Stimulated activated CD8-positive, alpha-beta memory T cell treated with anti-CD3 and anti-CD28 coated beads, Interleukin-12 subunit alpha, Interleukin-12 subunit beta, amount 100 ng/mL, for 1 hour (primary cell): ENCODE results near the gene PCGF1.

Experiments
- DNase-seq: peaks from one replicate; pipeline ENCODE4 v3.0.0-alpha.2; 2020; ENCODE audit warnings: low read depth

Gene PCGF1

DNA sequence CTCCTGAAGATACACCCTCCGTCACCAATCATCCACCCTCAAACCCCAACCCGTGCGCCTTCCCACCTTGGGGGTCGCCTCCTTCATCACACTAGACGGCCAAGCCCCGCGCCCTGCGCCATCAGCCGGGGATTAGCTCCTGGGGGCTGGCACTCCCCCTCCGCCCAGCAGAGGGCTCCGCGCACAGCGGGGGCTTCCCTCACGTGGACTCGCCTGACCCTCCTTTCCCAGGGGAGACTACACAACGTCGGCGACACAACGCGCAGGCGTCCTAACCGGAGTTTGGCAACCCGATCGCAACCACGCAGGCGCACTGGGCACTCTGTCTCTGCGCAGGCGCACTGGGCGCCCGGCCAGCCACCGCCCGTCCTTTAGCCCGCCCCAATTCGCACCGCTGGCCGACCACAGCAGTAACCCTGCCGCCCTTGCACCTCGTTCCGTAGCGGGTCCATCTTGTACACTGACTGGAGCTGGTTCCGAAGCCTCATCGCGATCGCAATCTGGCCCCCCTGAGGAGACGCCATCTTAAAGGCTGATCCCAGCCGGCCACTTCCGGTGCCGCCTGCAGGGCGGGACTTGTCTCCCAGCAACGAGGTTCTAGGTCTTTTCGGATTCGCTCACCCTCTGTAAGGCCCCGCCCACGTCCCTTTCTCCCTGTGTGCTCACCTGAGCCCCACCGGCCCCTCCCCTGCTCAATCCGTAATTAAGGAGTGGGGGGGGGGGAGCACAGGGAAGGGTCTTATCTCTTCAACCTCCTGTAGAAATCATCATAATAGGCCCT lies at the start of gene PCGF1:
Gene PCGF1, minus strand, starts transcription at position 551 of the 781 bp plus-strand sequence. Its CDS starts 27 bp downstream, at position 524.
- peak; percentile 98 for DNase-seq

DNA sequence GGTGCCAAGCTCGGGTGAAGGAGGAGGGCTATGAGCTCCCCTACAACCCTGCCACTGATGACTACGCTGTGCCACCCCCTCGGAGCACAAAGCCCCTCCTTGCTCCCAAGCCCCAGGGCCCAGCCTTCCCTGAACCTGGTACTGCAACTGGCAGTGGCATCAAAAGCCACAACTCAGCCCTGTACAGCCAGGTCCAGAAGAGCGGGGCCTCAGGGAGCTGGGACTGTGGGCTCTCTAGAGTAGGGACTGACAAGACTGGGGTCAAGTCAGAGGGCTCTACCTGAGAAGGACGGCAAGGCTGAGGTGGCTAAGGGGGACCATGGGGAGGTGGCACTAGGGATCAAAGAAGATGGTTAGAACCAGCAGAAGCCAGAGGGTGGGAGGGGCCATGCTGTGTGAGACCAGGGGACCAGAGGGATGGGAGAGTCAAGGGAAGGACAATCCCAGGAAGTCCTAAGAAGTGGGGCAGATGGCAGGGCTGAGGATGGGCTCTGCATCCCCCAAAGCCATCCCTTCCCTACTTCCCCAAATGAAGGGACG lies 49.4 kb upstream of the PCGF1 start:
- DNase-seq, result no peak

DNA sequence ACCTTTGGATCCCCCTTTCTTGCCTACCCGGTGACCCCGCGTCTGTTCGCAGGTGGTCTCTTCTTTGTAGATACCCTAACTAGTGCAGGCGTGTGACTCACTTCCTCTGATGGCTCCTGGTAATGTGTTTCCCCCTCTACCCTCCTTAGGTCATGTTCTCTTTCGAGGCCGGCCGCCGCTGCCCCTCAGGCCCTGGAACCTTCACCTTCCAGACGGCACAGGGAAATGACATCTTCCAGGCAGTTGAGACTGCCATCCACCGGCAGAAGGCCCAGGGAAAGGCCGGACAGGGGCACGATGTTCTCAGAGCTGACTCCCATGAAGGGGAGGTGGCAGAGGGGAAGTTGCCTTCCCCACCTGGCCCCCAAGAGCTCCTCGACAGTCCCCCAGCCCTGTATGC lies 48.7 kb upstream of the PCGF1 start:
- DNase-seq, result no peak

GRCh38 chr2:74555610-74556103 lies 48.2 kb upstream of the PCGF1 start:
- DNase-seq, result no peak

GRCh38 chr2:74554820-74555531 lies 47.5 kb upstream of the PCGF1 start:
- DNase-seq, result peak; percentile 20

DNA sequence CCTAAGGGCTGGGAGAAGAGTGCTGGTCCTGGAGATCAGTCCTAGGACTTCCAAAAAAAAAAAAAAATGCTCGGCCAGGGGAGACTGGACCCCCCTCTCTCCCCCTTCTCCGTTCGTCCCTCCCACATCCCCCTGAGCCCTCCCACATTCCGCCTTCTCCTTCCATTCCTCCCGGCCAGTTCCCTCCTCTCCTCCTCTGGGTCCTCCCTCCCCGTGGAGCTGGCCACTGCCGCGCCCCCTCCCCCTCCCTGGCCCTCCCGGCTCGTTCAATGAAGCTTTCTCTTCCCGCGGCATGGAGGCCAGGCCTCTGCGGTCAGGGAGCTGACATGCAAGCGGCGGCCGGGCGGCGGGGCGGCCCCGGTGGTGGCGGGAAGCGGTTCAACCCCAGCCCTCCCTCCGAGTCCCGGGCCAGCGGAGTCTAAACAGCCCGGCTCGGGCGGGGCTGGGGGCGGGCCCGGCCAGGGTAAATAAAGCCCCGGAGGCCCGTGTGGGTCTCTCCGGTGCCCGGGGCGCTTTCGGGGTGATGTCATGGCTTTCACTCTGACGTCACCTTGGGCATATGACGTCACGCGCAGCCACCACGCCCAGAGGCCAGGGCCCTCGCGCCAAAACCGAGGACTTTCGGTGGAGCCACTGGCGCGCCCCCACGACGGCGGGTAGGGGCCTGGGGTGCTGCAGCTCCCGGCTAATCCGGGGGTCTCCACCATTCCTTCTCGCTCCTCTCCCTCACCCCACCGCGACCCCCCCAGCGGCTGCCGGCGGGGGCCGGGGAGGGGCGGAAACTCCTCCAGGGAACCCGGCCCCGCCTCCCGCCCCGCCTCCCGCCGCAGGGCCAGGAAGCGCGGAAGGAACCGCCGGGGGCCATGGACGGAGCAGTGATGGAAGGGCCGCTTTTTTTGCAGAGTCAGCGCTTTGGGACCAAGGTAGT lies 46.7 kb upstream of the PCGF1 start, which contains the start of the genes DOK1 and LOXL3:
Gene DOK1, plus strand, starts transcription at position 829 of the 928 bp plus-strand sequence. Its CDS starts 35 bp downstream, at position 864.
Gene LOXL3, minus strand, starts transcription at position 51 of the 928 bp plus-strand sequence. CDS start 1,308 bp downstream, outside the sequence.
- peak; percentile 69 for DNase-seq

GRCh38 chr2:74552914-74553811 lies 45.7 kb upstream of the PCGF1 start:
- DNase-seq, result no peak

DNA sequence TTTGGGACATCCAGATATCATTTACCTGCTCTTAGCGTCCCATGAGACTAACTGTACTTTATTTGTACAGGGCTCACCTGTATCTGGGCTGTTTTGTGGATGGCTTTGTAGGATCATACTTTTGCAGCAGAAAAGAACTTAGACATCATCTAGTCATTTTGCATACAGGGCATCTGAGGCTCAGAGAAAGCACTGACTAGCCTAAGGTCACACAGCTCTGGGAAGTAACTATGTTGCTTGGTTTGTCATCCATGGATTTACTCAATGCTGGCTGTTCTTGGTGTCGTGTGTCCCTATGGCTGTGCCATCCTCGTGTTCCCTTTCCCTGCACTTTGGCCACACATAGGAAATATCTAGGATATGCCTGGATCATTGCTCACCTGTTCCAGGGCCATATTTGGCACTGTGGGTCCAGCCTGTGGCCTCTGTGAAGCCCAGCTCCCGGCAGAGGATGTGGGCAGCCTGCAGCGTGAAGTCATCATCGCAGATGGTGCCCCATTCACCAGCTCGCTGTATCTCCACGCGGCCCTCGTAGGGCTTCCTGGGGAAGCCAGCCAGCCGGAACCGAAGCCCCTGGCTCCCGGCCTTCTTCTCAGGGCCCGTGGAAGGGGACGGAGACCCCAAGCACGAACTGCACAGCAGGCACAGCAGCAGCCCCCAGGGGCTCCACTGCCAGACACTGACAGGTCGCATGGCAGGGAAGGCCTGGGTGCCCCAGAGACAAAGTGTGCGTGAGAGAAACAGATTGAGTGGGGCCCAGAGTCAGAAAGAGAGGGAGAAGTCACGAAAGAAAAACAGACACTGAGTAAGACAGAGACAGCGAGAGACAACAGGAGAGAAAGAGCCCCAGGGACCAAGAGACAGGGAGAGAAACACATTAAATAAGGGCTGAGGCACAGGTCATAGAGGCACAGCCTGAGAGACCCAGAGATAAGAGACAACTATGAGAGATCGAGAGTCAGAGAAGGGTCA lies 44.7 kb upstream of the PCGF1 start:
- no peak for DNase-seq

DNA sequence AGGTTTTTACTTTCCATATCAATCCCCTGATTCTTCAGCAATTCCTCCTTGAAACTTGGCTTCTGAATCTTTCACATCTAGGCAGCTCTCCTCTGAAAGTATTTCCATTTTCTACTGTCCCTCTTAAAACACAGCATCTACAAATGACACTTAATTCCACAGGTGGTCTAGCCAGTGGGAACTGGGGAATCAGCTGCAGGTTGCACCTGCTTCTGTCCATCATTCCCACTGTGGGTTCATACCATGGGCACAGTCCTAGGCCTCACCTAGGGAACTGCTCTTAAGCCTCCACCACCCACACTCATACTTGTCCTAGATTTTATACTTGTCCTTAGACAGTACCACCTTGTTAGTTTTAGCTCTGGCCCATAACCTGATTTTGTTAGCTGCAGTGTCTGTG lies 44.0 kb upstream of the PCGF1 start:
- DNase-seq, result no peak

GRCh38 chr2:74550231-74550630 lies 42.7 kb upstream of the PCGF1 start:
- no peak for DNase-seq

DNA sequence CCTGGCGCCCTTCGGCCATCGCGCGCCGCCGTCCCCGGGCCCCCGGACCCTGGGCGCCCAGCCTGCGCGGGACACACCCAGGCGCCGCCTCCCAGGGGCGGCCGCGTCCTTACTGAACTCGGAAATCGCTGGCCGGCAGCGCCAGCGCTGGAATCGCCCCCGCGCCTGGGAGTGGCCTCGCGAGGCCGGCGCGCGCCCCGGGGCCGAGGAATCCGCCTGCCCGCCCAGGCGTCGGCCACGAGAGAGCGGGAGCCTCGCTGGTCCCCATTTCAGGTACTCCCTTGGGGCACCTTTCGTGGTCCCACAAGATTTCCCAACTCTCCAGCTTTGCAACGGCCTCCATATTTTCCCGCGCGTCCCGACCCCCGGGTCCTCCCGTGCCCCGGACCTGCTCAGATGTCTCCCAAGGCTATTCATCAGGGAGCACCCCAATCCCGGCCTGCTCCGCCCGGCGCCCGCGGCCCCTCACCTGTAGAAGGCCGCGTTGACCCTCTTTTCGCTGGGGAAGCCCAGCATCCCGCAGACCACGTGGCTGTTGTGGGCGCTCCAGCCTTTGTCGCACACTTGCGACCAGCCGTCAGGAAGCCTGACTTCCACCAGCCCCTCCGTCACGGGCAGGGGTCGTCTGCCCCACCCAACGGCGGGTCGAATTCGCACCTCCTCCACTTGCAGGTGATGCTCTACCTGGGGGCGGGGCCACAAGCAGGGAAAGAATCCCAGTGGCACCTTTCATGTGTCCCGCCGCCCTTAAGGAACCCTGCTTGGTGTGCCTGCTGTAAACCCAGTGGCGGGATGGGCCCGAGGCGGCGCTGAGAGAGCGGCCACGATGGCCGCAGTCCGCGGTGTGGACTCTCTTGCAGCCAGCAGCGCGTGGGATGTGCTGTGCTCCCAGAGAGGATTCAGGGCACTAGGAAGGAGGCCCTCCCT lies 41.7 kb upstream of the PCGF1 start:
- DNase-seq, result no peak

DNA sequence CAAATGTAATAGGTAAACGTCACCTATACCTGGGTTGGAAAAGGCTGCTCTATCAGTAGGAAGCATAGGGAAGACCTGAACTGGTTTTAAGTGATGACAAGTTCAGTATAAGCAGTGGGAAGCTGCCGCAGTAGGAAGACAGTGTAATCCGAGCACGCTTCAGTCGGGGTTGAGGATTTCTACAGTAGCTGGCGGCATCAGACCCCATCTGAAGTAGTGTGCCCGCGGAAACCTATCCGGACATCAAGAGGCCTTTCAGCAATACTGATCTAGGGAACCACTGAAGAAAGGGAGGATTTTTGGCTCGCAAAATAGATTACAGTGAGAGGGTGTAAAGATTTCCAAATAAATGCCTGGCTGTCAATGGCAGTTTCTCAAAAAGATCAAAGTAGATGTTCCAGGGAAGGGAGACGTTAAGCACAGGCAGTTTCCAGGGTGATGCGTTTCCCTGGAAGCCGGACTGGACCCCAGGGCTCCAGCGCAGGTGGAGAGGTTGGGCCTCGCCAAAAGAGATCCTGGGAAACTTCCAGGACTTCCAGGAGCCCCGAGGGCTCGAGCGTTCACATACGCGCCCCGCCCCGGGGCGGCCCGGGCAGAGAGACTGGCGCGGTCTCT lies 40.9 kb upstream of the PCGF1 start:
- no peak for DNase-seq

DNA sequence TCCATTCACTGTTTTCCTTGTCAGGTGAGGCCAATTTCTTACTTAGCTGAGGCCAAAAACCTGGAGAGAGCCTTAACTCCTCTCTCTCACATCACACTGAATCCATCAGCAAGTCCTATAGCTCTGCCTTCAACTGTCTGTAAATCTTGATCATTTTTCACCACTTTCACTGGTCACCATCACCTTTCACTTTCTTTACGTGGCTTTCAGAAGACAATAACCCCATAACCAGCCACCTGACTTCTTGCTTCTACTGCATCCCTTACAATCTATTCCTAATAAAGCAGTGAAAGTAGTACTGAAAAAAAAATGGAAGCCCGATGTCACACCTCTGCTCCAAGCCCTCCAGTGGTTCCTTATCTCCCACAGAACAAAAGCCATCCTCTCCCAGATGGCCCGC lies 38.5 kb upstream of the PCGF1 start:
- DNase-seq, result no peak

GRCh38 chr2:74544634-74545033 lies 37.1 kb upstream of the PCGF1 start:
- DNase-seq, result no peak

- DNase-seq, result no peak
These were observed 35.5 kb upstream of the PCGF1 start for GRCh38 chr2:74542978-74543377.

- no peak for DNase-seq
These were observed 32.8 kb upstream of the PCGF1 start for GRCh38 chr2:74540291-74540690.

- DNase-seq, result no peak
These were observed 31.4 kb upstream of the PCGF1 start for GRCh38 chr2:74538881-74539339.

GRCh38 chr2:74537140-74537539 lies 29.6 kb upstream of the PCGF1 start:
- no peak for DNase-seq
